Measurements from ENCODE around the gene TFAP2B.

The TFAP2B gene

DNA sequence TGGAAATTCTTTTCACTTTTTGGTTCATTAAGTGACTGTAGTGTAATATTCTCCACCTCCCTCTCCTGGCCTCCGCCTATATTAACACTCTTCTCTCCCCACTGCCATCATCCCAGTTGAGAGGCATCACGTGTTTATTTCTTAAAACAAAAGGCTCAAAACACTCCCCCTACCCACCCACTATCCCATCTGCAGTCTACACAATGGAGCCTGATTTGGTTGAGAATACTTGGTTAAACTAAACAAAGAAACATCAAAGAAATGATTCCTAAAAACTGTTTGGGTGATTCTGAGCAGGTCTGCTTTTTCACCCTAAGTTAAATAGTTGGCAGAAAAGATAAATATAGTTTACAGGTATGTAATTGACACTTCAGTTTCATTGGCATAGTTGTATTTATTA is 5.9 kb downstream of the TFAP2B start:
- no peak for ATAC-seq
- DNase-seq: no peak

DNA sequence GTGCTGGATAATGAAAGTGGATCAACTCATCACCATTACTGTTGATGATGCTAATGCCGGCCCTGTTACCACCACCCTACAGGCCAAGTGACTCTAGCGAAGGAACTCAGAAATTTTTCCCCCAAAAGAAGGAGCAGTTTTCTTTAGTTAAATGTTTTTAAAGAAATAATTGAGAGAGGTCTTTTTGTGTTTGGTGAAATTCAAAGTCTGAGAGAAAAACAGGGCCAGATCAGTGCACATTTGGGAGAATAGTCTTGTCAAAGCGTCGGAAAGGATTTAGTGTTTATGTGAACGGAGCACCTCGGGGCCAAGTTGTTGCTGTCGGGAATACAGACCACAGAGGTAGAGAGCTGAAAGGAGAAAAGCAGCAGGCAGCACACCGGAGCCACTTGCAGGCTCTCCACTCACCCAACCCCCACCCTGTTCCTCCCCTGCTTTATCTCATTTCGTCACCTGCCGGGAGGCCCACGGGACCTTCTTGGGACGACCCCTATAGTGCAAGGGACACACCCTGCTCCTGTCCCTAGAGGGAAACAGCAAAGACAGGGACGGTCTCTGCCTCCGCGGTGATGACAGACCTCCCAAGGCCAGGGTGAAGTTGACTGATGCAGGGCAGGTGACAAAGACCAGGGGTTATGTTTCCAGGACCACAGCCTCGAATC is 6.8 kb downstream of the TFAP2B start:
- ATAC-seq (no peak), DNase-seq (no peak)

- ATAC-seq (no peak), DNase-seq (no peak)
Observed at GRCh38 chr6:50826037-50826761, 7.5 kb downstream of the TFAP2B start.

DNA sequence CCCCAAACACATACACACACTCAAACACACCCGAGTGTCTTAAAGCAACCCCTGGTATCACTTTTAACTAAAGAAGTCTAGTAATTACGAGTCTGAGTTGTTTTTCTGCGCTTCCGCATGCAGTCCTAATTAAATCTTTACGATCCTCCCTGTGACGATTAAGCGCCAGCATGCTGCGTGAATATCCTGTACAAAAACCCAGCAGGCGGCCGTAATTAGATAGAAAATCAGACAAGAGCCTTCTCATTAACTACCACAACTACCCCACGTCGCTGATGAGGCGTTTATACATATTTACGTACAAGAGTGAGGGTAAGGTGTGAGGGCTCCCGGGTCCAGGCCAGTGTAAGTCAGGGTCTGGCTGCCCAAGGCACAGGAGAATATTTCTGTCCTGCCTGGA is 8.1 kb downstream of the TFAP2B start:
- no peak for ATAC-seq
- no peak for DNase-seq

DNA sequence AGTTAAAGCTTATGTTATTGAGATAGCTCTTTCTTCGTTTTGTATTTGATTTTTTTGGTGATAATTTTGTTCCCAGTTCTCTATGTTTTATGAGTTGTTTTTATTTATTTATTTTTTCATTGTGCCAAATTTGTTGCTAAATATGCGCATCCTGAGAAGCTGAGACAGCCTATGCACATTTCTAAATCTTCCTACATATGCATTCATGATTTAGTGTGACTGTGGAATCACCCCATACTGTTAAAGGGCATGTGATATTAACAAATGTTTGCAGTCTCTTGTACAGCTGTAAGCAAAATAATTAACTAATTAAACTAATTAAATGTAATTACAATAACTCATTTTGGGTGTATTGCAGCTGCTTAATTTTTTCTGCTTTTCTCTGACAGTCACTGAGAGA is 10.4 kb downstream of the TFAP2B start:
- ATAC-seq (no peak), DNase-seq (no peak)

DNA sequence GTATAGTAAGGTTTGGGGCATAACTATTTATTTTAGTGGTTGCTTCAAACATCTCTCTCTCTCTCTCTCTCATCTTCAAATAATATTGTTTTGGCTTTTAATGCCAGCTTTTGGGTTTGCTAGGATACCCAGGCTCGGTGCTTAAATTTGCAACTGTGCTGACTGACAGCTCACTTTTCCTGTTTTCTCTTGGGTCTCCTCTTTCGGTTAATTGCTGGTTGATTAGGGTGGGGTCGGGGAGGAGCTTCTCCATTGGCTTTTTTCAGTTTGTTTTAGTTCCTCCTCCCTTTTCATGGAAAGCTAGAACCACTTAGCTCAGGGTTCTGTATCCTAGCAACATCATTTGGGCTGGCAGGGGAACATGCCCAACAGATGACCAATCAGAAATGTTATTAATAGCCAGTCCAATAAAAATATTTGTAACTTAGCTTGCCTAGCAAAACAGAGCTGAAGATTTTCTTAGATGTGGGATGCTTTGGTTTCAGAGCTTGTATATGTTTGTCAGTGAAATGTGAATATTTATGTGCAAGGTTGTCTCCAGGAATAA is 11.3 kb downstream of the TFAP2B start:
- no peak for DNase-seq
- no peak for ATAC-seq

DNA sequence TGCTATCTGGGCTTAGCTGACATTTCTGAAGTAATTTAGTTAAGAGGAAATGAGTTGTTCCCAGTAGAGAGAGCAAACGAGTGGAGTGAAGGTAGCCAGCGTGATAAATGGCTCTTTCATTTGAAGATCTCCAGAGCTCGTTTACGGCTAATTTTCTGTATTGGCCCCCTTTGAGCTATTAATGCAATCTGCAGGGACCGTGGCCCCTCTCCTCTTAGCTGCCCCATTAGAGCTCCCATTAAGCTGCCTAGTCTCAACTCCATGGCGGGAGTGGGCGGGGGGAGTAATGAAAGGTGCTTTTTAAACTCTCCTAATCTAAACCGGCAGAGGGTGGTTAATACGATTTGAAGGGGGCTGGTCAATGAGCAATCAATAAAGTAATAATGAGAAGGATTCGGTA is 12.5 kb downstream of the TFAP2B start:
- DNase-seq: no peak
- ATAC-seq: no peak

- DNase-seq: no peak
- no peak for ATAC-seq
Observed at GRCh38 chr6:50832912-50833311, 14.2 kb downstream of the TFAP2B start.

DNA sequence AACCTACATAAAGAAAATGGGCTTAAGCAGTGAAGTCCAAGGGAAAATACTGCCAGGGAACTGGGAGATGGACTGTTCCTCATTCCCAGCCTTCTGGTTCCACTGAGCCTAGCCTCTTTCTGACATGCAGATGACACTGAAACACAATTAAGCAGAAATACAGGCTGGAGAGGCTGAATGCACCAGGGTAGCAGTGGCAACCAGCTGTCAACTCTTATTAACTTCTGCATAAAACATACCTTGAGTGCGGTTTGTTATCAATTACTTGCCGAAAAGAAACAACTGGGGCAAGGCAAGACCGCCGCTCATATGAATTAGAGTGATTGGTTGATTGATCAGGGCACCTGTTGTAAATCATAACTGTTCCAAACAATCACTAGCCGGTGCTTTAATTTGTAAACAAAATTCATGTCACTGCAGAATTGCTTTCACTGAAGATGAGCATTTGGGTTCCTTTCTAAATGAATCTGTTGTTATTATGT is 16.3 kb downstream of the TFAP2B start:
- no peak for ATAC-seq
- DNase-seq: no peak

DNA sequence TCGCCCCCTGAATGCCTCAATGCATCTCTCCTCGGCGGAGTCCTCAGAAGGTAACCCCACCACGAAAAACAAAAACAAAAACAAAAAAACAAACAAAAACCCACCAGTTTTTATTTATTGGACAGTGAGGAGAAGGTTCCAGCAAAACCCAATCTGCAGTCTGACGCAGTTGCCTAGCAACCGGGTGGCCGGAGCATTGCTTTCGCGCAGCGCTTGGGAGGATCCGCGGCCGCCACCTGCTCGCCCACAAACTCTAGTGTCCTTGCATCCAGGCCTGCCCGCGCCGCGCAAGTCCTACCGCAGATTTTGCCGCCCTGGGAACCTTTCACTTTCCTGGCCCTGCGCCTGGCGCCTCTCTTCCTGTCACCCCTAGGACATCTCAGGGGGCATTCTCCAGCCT is 17.6 kb downstream of the TFAP2B start:
- DNase-seq: no peak

GRCh38 chr6:50837589-50838445 is 19.1 kb downstream of the TFAP2B start:
- ATAC-seq (no peak), DNase-seq (no peak)

More for the DNA sequence above, 17.6 kb downstream of the TFAP2B start:
- no peak for ATAC-seq

GRCh38 chr6:50840112-50840810 is 21.6 kb downstream of the TFAP2B start:
- no peak for DNase-seq
- no peak for ATAC-seq

- ATAC-seq: no peak
- DNase-seq: no peak
Observed at GRCh38 chr6:50840811-50841192, 22.1 kb downstream of the TFAP2B start.

DNA sequence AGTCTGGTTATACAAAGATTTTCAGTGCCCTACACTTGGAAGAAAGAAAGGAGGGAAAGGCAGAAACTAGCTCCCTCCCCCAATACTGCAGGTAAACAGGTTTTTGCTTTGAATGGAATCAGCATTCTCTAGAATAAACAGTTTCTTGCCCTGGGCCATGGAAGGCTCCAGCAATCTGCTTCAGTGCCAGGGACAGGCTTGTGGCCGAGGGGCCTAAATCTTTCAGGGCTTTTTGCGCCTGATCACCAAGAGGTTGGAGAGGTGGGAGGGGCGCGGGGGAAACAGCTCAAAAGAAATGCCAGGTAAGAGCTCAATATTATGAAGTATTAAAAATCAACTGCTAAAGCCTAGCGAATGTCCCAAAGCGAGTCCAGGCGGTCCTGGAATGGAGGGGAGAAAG is 23.8 kb downstream of the TFAP2B start:
- DNase-seq (no peak), ATAC-seq (no peak)

DNA sequence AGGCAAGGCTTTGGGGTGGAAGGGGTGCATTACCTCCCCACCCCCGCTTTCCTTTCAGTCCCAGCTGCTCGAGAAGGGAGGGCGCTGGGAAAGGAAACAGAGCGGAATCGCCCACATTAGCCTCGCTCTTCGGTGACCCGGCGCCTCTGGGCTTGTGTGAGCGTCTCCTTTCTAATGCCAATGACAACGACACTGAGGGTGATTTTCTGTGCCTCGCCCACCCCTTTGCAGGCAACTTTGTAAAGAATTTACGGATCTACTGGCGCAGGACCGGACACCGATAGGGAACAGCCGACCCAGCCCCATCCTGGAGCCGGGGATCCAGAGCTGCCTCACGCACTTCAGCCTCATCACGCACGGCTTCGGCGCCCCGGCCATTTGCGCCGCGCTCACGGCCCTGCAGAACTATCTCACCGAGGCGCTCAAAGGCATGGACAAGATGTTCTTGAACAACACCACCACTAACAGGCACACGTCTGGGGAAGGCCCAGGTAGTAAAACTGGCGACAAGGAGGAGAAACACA is 24.3 kb downstream of the TFAP2B start:
- DNase-seq (no peak), ATAC-seq (no peak)

- DNase-seq (no peak), ATAC-seq (no peak)
Observed at GRCh38 chr6:50843842-50844241, 25.2 kb downstream of the TFAP2B start.

GRCh38 chr6:50845499-50846143 is 26.9 kb downstream of the TFAP2B start:
- ATAC-seq: no peak
- DNase-seq: no peak

GRCh38 chr6:50846144-50846851 is 27.6 kb downstream of the TFAP2B start:
- no peak for DNase-seq
- no peak for ATAC-seq

DNA sequence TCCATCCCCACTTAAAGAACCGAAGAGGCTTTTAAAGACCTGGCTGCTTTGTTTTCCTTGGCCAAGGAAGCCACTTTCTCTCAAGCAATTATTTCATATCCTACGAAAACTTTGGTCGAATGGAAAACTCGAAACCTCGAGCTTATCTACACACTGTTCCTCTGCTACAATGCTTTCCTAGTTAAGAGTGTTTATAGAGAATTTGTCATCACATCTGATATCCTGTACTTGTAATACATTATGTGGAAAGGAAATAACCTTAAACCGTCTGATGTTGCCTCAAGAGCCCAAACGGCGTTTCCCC is 28.1 kb downstream of the TFAP2B start:
- ATAC-seq (no peak), DNase-seq (no peak)

DNA sequence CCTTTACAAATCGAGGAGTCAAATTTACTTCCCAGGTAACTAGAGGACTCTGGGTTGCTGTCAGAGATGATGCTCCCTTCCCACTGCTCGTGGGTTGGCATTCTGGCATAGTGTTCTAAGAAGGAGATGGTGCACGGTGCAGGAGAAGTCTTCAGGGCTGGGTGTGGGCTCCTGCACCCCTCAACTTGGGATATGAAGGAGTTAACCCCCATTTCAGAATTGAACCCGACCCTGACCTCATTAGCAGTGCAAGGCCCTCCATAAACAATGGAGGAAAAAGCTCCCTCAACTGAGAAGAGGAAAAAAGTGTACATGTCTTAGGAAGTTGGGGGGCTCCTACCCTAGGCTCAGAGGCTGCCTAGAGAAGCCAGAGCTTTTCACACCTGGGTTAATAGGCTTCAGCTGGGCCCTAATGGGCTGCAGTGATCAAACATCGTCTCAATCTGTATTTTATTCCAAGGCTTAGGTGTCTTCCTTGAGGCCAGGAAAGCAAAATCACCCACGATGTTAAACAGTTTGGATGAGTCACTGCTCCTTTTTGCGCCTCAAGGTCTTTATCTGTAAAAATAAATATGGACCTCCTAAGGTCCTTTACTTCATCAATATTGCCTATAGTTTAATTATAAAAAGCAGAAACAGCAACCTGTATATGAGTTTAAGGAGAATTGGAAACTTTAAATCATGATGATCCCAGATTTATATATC is 29.4 kb downstream of the TFAP2B start:
- no peak for ATAC-seq
- DNase-seq: no peak
